DOHH2 (cell line): ENCODE results near the gene HMG20B.

Source experiments
- H3F3A ChIP-seq: fragments of 200-600 bp; sonication (generic), shearing (Covaris generic); 2 replicates; pipeline ENCODE4 v1.6.0; 2016; ENCODE audit warnings: antibody characterized with exemption, mild to moderate bottlenecking; ENCODE audit not compliant: control insufficient read depth, insufficient read depth
- H3K27ac ChIP-seq: fragments of 200-600 bp; sonication (generic); 2 replicates; pipeline ENCODE4 v1.5.1; 2014; ENCODE audit warnings: low read depth, mild to moderate bottlenecking, low read length, moderate library complexity
- H3K27me3 ChIP-seq: fragments of 200-600 bp; sonication (generic); 2 replicates; pipeline ENCODE4 v1.6.1; 2014; ENCODE audit warnings: mild to moderate bottlenecking, low read length, mixed read lengths; ENCODE audit not compliant: control insufficient read depth
- H3K36me3 ChIP-seq: fragments of 200-600 bp; sonication (generic); 2 replicates; pipeline ENCODE4 v1.6.1; 2014; ENCODE audit warnings: mild to moderate bottlenecking, low read length, moderate library complexity, mixed read lengths; ENCODE audit not compliant: control insufficient read depth
- H3K4me1 ChIP-seq: fragments of 200-600 bp; sonication (generic); 2 replicates; pipeline ENCODE4 v1.6.1; 2014; ENCODE audit warnings: mild to moderate bottlenecking, low read length, mixed read lengths; ENCODE audit not compliant: control insufficient read depth
- H3K4me2 ChIP-seq: fragments of 200-600 bp; sonication (generic); 2 replicates; pipeline ENCODE4 v1.6.0; 2014; ENCODE audit warnings: mild to moderate bottlenecking, low read length, moderate library complexity
- H3K4me3 ChIP-seq: fragments of 200-600 bp; sonication (generic); 2 replicates; pipeline ENCODE4 v1.5.1; 2014; ENCODE audit warnings: mild to moderate bottlenecking, low read length, mixed read lengths
- H3K79me2 ChIP-seq: fragments of 200-600 bp; sonication (generic); 2 replicates; pipeline ENCODE4 v1.6.1; 2014; ENCODE audit warnings: mild to moderate bottlenecking, low read length, mixed read lengths; ENCODE audit not compliant: control insufficient read depth
- H3K9me2 ChIP-seq: fragments of 200-600 bp; sonication (generic); replicated peaks from 2 replicates; pipeline ENCODE4 v1.6.1; 2014; ENCODE audit warnings: mild to moderate bottlenecking, low read length, mixed read lengths; ENCODE audit not compliant: control insufficient read depth
- H3K9me3 ChIP-seq: fragments of 200-600 bp; sonication (generic); 2 replicates; pipeline ENCODE4 v1.6.1; 2014; ENCODE audit warnings: antibody characterized with exemption, low read length, mixed read lengths; ENCODE audit not compliant: control insufficient read depth, insufficient read depth
- H4K20me1 ChIP-seq: fragments of 200-600 bp; sonication (generic); 2 replicates; pipeline ENCODE4 v1.6.0; 2014; ENCODE audit warnings: low read depth, mild to moderate bottlenecking, antibody characterized with exemption, low read length, moderate library complexity; ENCODE audit not compliant: control insufficient read depth, insufficient read depth
- CTCF ChIP-seq: fragments of 200-600 bp; sonication (generic); IDR thresholded peaks from one replicate; pipeline ENCODE4 v1.5.1; 2014; ENCODE audit warnings: antibody characterized with exemption, mild to moderate bottlenecking, low read depth, low read length; ENCODE audit not compliant: poor library complexity, severe bottlenecking
- EZH2phosphoT487 ChIP-seq: fragments of 200-600 bp; sonication (generic); IDR thresholded peaks from 2 replicates; pipeline ENCODE4 v1.6.1; 2017; ENCODE audit warnings: borderline replicate concordance, mild to moderate bottlenecking, antibody characterized with exemption, low read length, moderate library complexity, mixed read lengths

Gene HMG20B

GRCh38 chr19:3618144-3618810 lies 45.5 kb downstream of the HMG20B start:
- Histone ChIP-seq H3F3A (no peaks in the 10 kb centered on the region), H4K20me1 (no peaks in the 10 kb centered on the region), H3K4me1 (peaks cover 16% of the 10 kb centered on the region), H3K4me3 (no peak overlapping the region), H3K9me2 (no peaks in the 10 kb centered on the region), H3K27ac (no peak overlapping the region), H3K27me3 (no peaks in the 10 kb centered on the region), H3K9me3 (no peaks in the 10 kb centered on the region), H3K4me2 (no peak overlapping the region), H3K36me3 (peaks cover 20% of the 10 kb centered on the region), H3K79me2 (no peaks in the 10 kb centered on the region)
- TF ChIP-seq EZH2phosphoT487 (no peak), CTCF (peak; percentile 94)

GRCh38 chr19:3618811-3619630 lies 46.3 kb downstream of the HMG20B start:
- Histone ChIP-seq H3K27ac (no peak overlapping the region), H3K9me2 (no peaks in the 10 kb centered on the region), H3K36me3 (peaks cover 20% of the 10 kb centered on the region), H3K4me1 (peaks cover 16% of the 10 kb centered on the region), H3K4me3 (no peak overlapping the region), H3K27me3 (no peaks in the 10 kb centered on the region), H3K9me3 (no peaks in the 10 kb centered on the region), H4K20me1 (no peaks in the 10 kb centered on the region), H3K4me2 (no peak overlapping the region), H3F3A (no peaks in the 10 kb centered on the region), H3K79me2 (peaks cover 1% of the 10 kb centered on the region)
- peak; percentile 37 for TF ChIP-seq CTCF
- no peak for TF ChIP-seq EZH2phosphoT487

- no peaks in the 10 kb centered on the region for H3F3A ChIP-seq
- H4K20me1 ChIP-seq, result no peaks in the 10 kb centered on the region
- no peak overlapping the region for H3K4me2 ChIP-seq
- H3K79me2 ChIP-seq, result peaks cover 7% of the 10 kb centered on the region
- H3K4me3 ChIP-seq, result no peak overlapping the region
- TF ChIP-seq CTCF (no peak), EZH2phosphoT487 (no peak)
- no peaks in the 10 kb centered on the region for H3K9me3 ChIP-seq
- no peaks in the 10 kb centered on the region for H3K9me2 ChIP-seq
- H3K4me1 ChIP-seq, result peaks cover 16% of the 10 kb centered on the region
- H3K27ac ChIP-seq, result no peak overlapping the region
- peaks cover 20% of the 10 kb centered on the region for H3K36me3 ChIP-seq
- no peaks in the 10 kb centered on the region for H3K27me3 ChIP-seq
These were observed 46.9 kb downstream of the HMG20B start for GRCh38 chr19:3619631-3620012.
